ENCODE results near the gene KIF2A.

Gene KIF2A

DNA sequence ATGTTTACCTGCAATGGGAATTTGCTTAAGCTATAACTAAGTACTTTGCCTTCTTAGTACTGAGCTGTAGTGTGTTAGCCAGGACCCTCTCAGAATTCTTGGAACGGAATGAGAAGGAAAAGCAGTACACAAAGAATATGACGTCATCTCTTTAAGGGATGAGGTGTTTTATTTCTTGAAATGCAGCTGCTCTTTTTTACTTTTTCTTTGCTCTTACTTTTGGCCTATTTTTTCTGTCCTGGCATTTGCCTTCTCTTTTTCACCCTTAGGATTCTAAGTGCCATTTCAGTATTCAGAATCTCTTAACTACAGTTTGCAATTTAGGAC lies 10.1 kb downstream of the KIF2A start:
- no peaks in the 10 kb centered on the region for H3K4me1 ChIP-seq (ENCODE audit: insufficient read depth, low read length)
- DNase-seq (no peak), ATAC-seq (ENCODE audit: insufficient read depth, low read depth) (no peak)
- H3K4me3 ChIP-seq (ENCODE audit: low read depth in 1 of 2, low read length in 2 of 2) = no peak overlapping the region
- peaks cover 10% of the 10 kb centered on the region; the same call in 1 of the 2 replicates for H3K36me3 ChIP-seq (ENCODE audit: insufficient read depth, low read length)
- H3K4me2 ChIP-seq (ENCODE audit: insufficient read depth, low read length) = no peak overlapping the region
- H4K20me1 ChIP-seq (ENCODE audit: insufficient read depth, low read length) = peaks cover 93% of the 10 kb centered on the region
- TF ChIP-seq, protein P1, sequence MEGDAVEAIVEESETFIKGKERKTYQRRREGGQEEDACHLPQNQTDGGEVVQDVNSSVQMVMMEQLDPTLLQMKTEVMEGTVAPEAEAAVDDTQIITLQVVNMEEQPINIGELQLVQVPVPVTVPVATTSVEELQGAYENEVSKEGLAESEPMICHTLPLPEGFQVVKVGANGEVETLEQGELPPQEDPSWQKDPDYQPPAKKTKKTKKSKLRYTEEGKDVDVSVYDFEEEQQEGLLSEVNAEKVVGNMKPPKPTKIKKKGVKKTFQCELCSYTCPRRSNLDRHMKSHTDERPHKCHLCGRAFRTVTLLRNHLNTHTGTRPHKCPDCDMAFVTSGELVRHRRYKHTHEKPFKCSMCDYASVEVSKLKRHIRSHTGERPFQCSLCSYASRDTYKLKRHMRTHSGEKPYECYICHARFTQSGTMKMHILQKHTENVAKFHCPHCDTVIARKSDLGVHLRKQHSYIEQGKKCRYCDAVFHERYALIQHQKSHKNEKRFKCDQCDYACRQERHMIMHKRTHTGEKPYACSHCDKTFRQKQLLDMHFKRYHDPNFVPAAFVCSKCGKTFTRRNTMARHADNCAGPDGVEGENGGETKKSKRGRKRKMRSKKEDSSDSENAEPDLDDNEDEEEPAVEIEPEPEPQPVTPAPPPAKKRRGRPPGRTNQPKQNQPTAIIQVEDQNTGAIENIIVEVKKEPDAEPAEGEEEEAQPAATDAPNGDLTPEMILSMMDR (IDR thresholded peaks at IDR 0.05; ENCODE audit: borderline replicate concordance, extremely low read depth, low read length, poor library complexity, severe bottlenecking) = no peak
- no peak for TF ChIP-seq EZH2 (IDR thresholded peaks at IDR 0.05; ENCODE audit: borderline replicate concordance, low read depth, low read length, severe bottlenecking)
- H3K79me2 ChIP-seq (ENCODE audit: insufficient read depth, low read length) = peaks cover 100% of the 10 kb centered on the region
- H3K27ac ChIP-seq (ENCODE audit: low read length) = no peak overlapping the region
- no peak overlapping the region for H3K9ac ChIP-seq (ENCODE audit: low read depth, low read length)
- no peaks in the 10 kb centered on the region for H3K27me3 ChIP-seq (ENCODE audit: insufficient read depth, low read length, poor library complexity)
- no peaks in the 10 kb centered on the region for H3K9me3 ChIP-seq (ENCODE audit: insufficient read depth, low read length, severe bottlenecking)
- no peak overlapping the region for H2AFZ ChIP-seq (ENCODE audit: low read depth, low read length)

DNA sequence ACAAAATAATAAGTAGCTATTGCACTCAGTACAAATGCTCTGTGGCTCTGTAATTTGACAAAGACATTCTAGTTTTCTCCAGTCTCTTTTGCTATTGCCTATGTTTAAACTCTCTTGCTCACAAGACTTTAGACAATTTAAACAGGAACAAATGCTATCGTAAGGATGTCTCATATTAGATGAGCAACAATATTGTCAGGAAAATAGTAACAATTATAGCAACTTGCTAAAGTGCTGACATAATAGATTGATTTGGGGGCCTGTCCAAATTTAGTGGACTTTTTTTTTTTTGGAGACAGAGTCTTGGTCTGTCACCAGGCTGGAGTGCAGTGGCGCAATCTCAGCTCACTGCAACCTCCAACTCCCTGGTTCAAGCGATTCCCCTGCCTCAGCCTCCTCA lies 11.8 kb downstream of the KIF2A start:
- Histone ChIP-seq H3K4me2 (ENCODE audit: insufficient read depth, low read length) (no peak overlapping the region), H4K20me1 (ENCODE audit: insufficient read depth, low read length) (peaks cover 93% of the 10 kb centered on the region), H2AFZ (ENCODE audit: low read depth, low read length) (no peak overlapping the region), H3K36me3 (ENCODE audit: insufficient read depth, low read length) (peaks cover 23% of the 10 kb centered on the region), H3K9ac (ENCODE audit: low read depth, low read length) (no peak overlapping the region), H3K4me1 (ENCODE audit: insufficient read depth, low read length) (no peaks in the 10 kb centered on the region), H3K9me3 (ENCODE audit: insufficient read depth, low read length, severe bottlenecking) (no peaks in the 10 kb centered on the region), H3K27ac (ENCODE audit: low read length) (no peak overlapping the region), H3K27me3 (ENCODE audit: insufficient read depth, low read length, poor library complexity) (no peaks in the 10 kb centered on the region), H3K4me3 (ENCODE audit: low read depth in 1 of 2, low read length in 2 of 2) (no peak overlapping the region), H3K79me2 (ENCODE audit: insufficient read depth, low read length) (peaks cover 100% of the 10 kb centered on the region)
- TF ChIP-seq EZH2 (IDR thresholded peaks at IDR 0.05; ENCODE audit: borderline replicate concordance, low read depth, low read length, severe bottlenecking) = no peak
- TF ChIP-seq, protein P1 (IDR thresholded peaks at IDR 0.05; ENCODE audit: borderline replicate concordance, extremely low read depth, low read length, poor library complexity, severe bottlenecking) = no peak
- no peak for DNase-seq
- no peak for ATAC-seq (ENCODE audit: insufficient read depth, low read depth)

DNA sequence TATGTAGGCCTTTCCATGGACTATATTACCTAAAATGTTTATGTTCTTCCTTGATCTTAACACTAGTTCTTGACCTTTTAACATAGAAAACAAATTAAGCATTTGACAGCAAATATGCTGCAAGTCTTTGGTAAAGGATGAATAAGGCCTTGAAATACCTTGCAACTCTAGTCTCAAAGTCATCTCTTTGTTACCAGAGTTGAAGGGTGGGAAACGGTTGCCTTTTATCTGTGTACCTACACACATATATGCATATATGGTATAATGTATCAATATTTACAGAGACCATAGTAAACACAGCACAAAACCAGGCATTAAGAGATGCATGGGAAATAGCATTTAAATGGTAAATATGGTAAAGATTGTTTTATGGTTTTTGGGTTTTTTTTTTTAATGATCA lies 16.5 kb downstream of the KIF2A start:
- peaks cover 30% of the 10 kb centered on the region for H3K36me3 ChIP-seq (ENCODE audit: insufficient read depth, low read length)
- no peaks in the 10 kb centered on the region for H3K27me3 ChIP-seq (ENCODE audit: insufficient read depth, low read length, poor library complexity)
- H3K27ac ChIP-seq (ENCODE audit: low read length) = no peak overlapping the region
- no peak overlapping the region for H3K9ac ChIP-seq (ENCODE audit: low read depth, low read length)
- no peak for DNase-seq
- H2AFZ ChIP-seq (ENCODE audit: low read depth, low read length) = no peak overlapping the region
- TF ChIP-seq, protein P1 (IDR thresholded peaks at IDR 0.05; ENCODE audit: borderline replicate concordance, extremely low read depth, low read length, poor library complexity, severe bottlenecking) = no peak
- TF ChIP-seq EZH2 (IDR thresholded peaks at IDR 0.05; ENCODE audit: borderline replicate concordance, low read depth, low read length, severe bottlenecking) = no peak
- H3K4me1 ChIP-seq (ENCODE audit: insufficient read depth, low read length) = no peaks in the 10 kb centered on the region
- no peak overlapping the region for H3K4me2 ChIP-seq (ENCODE audit: insufficient read depth, low read length)
- no peak overlapping the region for H3K4me3 ChIP-seq (ENCODE audit: low read depth in 1 of 2, low read length in 2 of 2)
- peaks cover 89% of the 10 kb centered on the region for H4K20me1 ChIP-seq (ENCODE audit: insufficient read depth, low read length)
- ATAC-seq (ENCODE audit: insufficient read depth, low read depth) = no peak
- H3K9me3 ChIP-seq (ENCODE audit: insufficient read depth, low read length, severe bottlenecking) = no peaks in the 10 kb centered on the region
- peaks cover 100% of the 10 kb centered on the region for H3K79me2 ChIP-seq (ENCODE audit: insufficient read depth, low read length)

DNA sequence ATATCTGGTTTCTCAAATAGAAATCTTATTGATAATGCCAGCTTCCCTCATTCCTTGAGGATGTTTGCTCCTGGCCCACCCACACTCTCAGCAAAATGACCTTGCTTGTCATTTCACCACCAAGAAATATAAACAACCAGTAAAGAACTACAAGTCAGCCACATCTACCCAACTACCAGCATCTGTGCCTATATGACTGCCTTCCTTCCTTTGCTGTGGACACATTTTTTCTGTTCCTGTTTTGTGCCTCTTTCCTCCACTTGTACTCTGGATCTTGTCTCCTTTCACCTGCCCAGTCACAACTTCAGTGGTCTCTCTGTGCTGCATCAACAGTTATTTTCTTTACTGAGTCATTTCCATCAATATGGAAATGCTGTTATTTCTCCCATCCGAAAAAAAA lies 20.3 kb downstream of the KIF2A start:
- Histone ChIP-seq H3K36me3 (ENCODE audit: insufficient read depth, low read length) (peaks cover 20% of the 10 kb centered on the region), H3K4me2 (ENCODE audit: insufficient read depth, low read length) (no peak overlapping the region), H2AFZ (ENCODE audit: low read depth, low read length) (no peak overlapping the region), H3K4me3 (ENCODE audit: low read depth in 1 of 2, low read length in 2 of 2) (no peak overlapping the region), H3K79me2 (ENCODE audit: insufficient read depth, low read length) (peaks cover 100% of the 10 kb centered on the region), H3K27me3 (ENCODE audit: insufficient read depth, low read length, poor library complexity) (no peaks in the 10 kb centered on the region), H3K9ac (ENCODE audit: low read depth, low read length) (no peak overlapping the region), H3K27ac (ENCODE audit: low read length) (no peak overlapping the region), H3K9me3 (ENCODE audit: insufficient read depth, low read length, severe bottlenecking) (no peaks in the 10 kb centered on the region), H3K4me1 (ENCODE audit: insufficient read depth, low read length) (no peaks in the 10 kb centered on the region), H4K20me1 (ENCODE audit: insufficient read depth, low read length) (peaks cover 77% of the 10 kb centered on the region)
- no peak for ATAC-seq (ENCODE audit: insufficient read depth, low read depth)
- TF ChIP-seq, protein P1 (IDR thresholded peaks at IDR 0.05; ENCODE audit: borderline replicate concordance, extremely low read depth, low read length, poor library complexity, severe bottlenecking) = no peak
- TF ChIP-seq EZH2 (IDR thresholded peaks at IDR 0.05; ENCODE audit: borderline replicate concordance, low read depth, low read length, severe bottlenecking) = no peak
- DNase-seq = no peak
